Activated CD4-positive, alpha-beta T cell treated with anti-CD3 and anti-CD28 coated beads, Interleukin-2, amount 10 ng/mL, durations not matched to agents 7 days and 5 days (primary cell): ENCODE data around the gene DDIAS. TPM values are rescaled to one million over a fixed set of nuclear protein-coding genes. Genes with fewer than 3 reads are reported as not detected.
"Not testable (repeated sequence)": the region's sequence is repeated elsewhere in the genome, so short reads cannot be mapped to it uniquely, and the experiment has no call there.

Experiments used
- CTCF ChIA-PET: fragments of 350-600 bp; sonication (Branson Sonifier 250); formaldehyde crosslinking; loops from one replicate; lab custom pipeline; 2021; ENCODE audit warnings: antibody characterized with exemption; lab: Charles Lee
- POLR2A ChIA-PET: fragments of 350-600 bp; sonication (Branson Sonifier 250); formaldehyde crosslinking; loops from one replicate; lab custom pipeline; 2021; ENCODE audit warnings: antibody characterized with exemption; lab: Charles Lee
- DNase-seq: peaks from one replicate; pipeline ENCODE4 v3.0.0-alpha.2; 2020
- H3K27ac Mint-ChIP-seq: one replicate; pipeline ENCODE4 v1.8.0; 2021; ENCODE audit warnings: mild to moderate bottlenecking, moderate library complexity, mixed read lengths
- H3K27me3 Mint-ChIP-seq: one replicate; pipeline ENCODE4 v1.8.0; 2021; ENCODE audit warnings: mixed read lengths
- H3K36me3 Mint-ChIP-seq: one replicate; pipeline ENCODE4 v1.8.0; 2021; ENCODE audit warnings: low read depth, mixed read lengths
- H3K4me1 Mint-ChIP-seq: one replicate; pipeline ENCODE4 v1.8.0; 2021; ENCODE audit warnings: mixed read lengths
- H3K4me3 Mint-ChIP-seq: one replicate; pipeline ENCODE4 v1.8.0; 2021; ENCODE audit warnings: mild to moderate bottlenecking, moderate library complexity, mixed read lengths
- H3K9me3 Mint-ChIP-seq: one replicate; pipeline ENCODE4 v1.8.0; 2021; ENCODE audit warnings: mixed read lengths
- total RNA-seq, 2 experiments: library from RNA; stranded (reverse); gene quantifications; one replicate each; pipeline ENCODE4 v1.2.3, GENCODE V29; 2021

DDIAS gene
- total RNA-seq, 2 experiments from 2014 or later = 14.7 to 14.8 TPM

GRCh38 chr11:82960779-82961143 is 59.2 kb downstream of the DDIAS start:
- H3K9me3 Mint-ChIP-seq = peaks cover 21% of the 10 kb centered on the region
- H3K4me3 Mint-ChIP-seq = peak overlapping the region; percentile 66
- peaks cover 49% of the 10 kb centered on the region for H3K36me3 Mint-ChIP-seq
- H3K27ac Mint-ChIP-seq = peak overlapping the region; percentile 89
- H3K27me3 Mint-ChIP-seq = peaks cover 13% of the 10 kb centered on the region
- ChIA-PET CTCF (interaction anchor here (0.7 to 1.4 kb wide), 4 partner anchors 11 to 34 kb away, joined by 3 to 7 read pairs (median 3); no protein-coding TSS in a partner anchor), POLR2A (no interaction called here)
- peaks cover 68% of the 10 kb centered on the region for H3K4me1 Mint-ChIP-seq
- DNase-seq = no peak

- POLR2A ChIA-PET, H3K27ac Mint-ChIP-seq, DNase-seq, H3K4me3 Mint-ChIP-seq: not testable (repeated sequence)
- Mint-ChIP-seq H3K9me3 (peaks cover 18% of the 10 kb centered on the region), H3K27me3 (peaks cover 13% of the 10 kb centered on the region), H3K36me3 (peaks cover 36% of the 10 kb centered on the region), H3K4me1 (peaks cover 56% of the 10 kb centered on the region)
- CTCF ChIA-PET = interaction anchor here (0.6 kb wide), 1 partner anchor 234 kb away, joined by 4 read pairs; no protein-coding TSS in a partner anchor
These were observed 60.5 kb downstream of the DDIAS start for GRCh38 chr11:82962021-82962420.

GRCh38 chr11:82967381-82967780 is 65.8 kb downstream of the DDIAS start:
- DNase-seq = no peak
- no peak overlapping the region for H3K4me3 Mint-ChIP-seq
- POLR2A ChIA-PET = no interaction called here
- H3K27me3 Mint-ChIP-seq = peaks cover 11% of the 10 kb centered on the region
- H3K27ac Mint-ChIP-seq = no peak overlapping the region
- H3K4me1 Mint-ChIP-seq = peaks cover 36% of the 10 kb centered on the region
- CTCF ChIA-PET = interaction anchor here (0.6 kb wide), 1 partner anchor 82 kb away, joined by 3 read pairs; no protein-coding TSS in a partner anchor
- peaks cover 26% of the 10 kb centered on the region for H3K36me3 Mint-ChIP-seq
- peaks cover 26% of the 10 kb centered on the region for H3K9me3 Mint-ChIP-seq

DNA sequence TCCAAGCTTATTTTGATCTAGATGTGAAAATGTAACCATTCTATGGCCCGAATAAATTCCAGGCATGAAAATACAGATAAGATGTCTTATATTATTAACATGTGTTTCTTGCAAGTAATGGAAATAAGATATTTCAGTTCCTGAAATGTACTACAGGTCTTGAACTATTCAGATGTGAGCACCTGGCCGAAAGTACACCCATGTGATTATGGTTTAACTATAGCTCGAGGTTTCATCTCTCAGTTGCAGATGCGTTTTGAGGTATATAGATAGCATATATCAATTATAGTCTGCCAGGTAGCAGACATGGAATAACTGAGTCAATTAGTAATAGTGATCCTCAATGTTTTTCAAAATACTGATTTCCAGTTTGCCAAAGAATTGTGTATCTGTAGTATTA is 68.3 kb downstream of the DDIAS start:
- Mint-ChIP-seq H3K27me3 (peaks cover 10% of the 10 kb centered on the region), H3K36me3 (peaks cover 14% of the 10 kb centered on the region), H3K9me3 (peaks cover 19% of the 10 kb centered on the region), H3K4me1 (peaks cover 29% of the 10 kb centered on the region), H3K27ac (no peak overlapping the region), H3K4me3 (peak overlapping the region; percentile 33)
- POLR2A ChIA-PET = no interaction called here
- DNase-seq = no peak
- CTCF ChIA-PET = no interaction called here

GRCh38 chr11:82970507-82971083 is 69.1 kb downstream of the DDIAS start:
- peaks cover 23% of the 10 kb centered on the region for H3K4me1 Mint-ChIP-seq
- H3K27ac Mint-ChIP-seq, H3K36me3 Mint-ChIP-seq, POLR2A ChIA-PET, DNase-seq, H3K27me3 Mint-ChIP-seq: not testable (repeated sequence)
- CTCF ChIA-PET = interaction anchor here (1.1 kb wide), 1 partner anchor 10 kb away, joined by 3 read pairs; no protein-coding TSS in a partner anchor
- H3K4me3 Mint-ChIP-seq = peak overlapping the region; percentile 33
- peaks cover 13% of the 10 kb centered on the region for H3K9me3 Mint-ChIP-seq

DNA sequence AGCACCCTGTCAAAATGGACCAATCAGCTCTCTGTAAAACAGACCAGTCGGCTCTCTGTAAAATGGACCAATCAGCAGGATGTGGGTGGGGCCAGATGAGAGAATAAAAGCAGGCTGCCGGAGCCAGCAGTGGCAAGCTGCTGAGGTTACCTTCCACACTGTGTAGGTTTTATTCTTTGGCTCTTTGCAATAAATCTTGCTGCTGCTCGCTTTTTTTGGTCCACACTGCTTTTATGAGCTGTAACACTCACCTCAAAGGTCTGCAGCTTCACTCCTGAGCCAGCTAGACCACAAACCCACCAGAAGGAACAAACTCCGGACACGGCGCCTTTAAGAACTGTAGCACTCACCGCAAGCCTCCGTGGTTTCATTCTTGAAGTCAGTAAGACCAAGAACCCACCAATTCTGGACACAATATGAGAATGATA is 70.0 kb downstream of the DDIAS start:
- Mint-ChIP-seq H3K27ac (peak overlapping the region; percentile 86), H3K4me3 (peak overlapping the region; percentile 67), H3K9me3 (peaks cover 12% of the 10 kb centered on the region), H3K4me1 (peaks cover 23% of the 10 kb centered on the region)
- H3K27me3 Mint-ChIP-seq, H3K36me3 Mint-ChIP-seq: not testable (repeated sequence)
- ChIA-PET CTCF (interaction anchor here (1.1 kb wide), 1 partner anchor 11 kb away, joined by 3 read pairs; no protein-coding TSS in a partner anchor), POLR2A (interaction anchor here (0.6 kb wide), 1 partner anchor 27 kb away, joined by 3 read pairs; no protein-coding TSS in a partner anchor)
- DNase-seq = peak; percentile 48

GRCh38 chr11:82972103-82972502 is 70.6 kb downstream of the DDIAS start:
- ChIA-PET CTCF (interaction anchor here (1.1 kb wide), 1 partner anchor 11 kb away, joined by 3 read pairs; no protein-coding TSS in a partner anchor), POLR2A (no interaction called here)
- no peak overlapping the region for H3K27ac Mint-ChIP-seq
- H3K36me3 Mint-ChIP-seq = peaks cover 7% of the 10 kb centered on the region
- DNase-seq = no peak
- peaks cover 22% of the 10 kb centered on the region for H3K4me1 Mint-ChIP-seq
- H3K9me3 Mint-ChIP-seq = peaks cover 12% of the 10 kb centered on the region
- H3K27me3 Mint-ChIP-seq = peaks cover 5% of the 10 kb centered on the region
- H3K4me3 Mint-ChIP-seq = peak overlapping the region; percentile 67

GRCh38 chr11:82974135-82974534 is 72.6 kb downstream of the DDIAS start:
- Mint-ChIP-seq H3K4me3 (no peak overlapping the region), H3K4me1 (peaks cover 39% of the 10 kb centered on the region), H3K27me3 (peaks cover 5% of the 10 kb centered on the region), H3K36me3 (peaks cover 11% of the 10 kb centered on the region), H3K9me3 (peaks cover 9% of the 10 kb centered on the region), H3K27ac (no peak overlapping the region)
- DNase-seq = no peak
- ChIA-PET POLR2A (no interaction called here), CTCF (interaction anchor here (1.0 kb wide), 1 partner anchor 15 kb away, joined by 3 read pairs; no protein-coding TSS in a partner anchor)

DNA sequence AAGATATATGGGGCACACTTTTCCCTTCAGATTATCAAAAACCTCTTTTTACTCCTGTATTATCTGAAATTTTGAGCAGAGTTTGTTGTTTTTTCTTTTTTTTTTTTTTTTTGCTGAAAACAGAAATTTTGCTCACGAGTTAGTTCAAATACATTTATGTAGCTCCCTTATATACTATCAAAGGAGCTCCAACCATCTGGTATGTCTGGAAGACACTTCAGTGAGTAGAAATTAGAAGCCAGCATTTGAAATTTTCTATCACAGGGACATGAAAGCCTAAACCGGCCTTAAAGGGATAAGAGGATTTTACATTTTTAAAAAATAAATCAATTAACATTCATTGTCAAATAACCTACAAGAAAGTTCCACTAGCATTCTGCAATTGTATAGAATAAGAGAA is 73.3 kb downstream of the DDIAS start:
- CTCF ChIA-PET = interaction anchor here (0.7 to 1.3 kb wide), 3 partner anchors 12 to 88 kb away, joined by 3 to 4 read pairs (median 3); no protein-coding TSS in a partner anchor
- H3K27ac Mint-ChIP-seq = no peak overlapping the region
- peaks cover 9% of the 10 kb centered on the region for H3K9me3 Mint-ChIP-seq
- POLR2A ChIA-PET = no interaction called here
- peaks cover 5% of the 10 kb centered on the region for H3K27me3 Mint-ChIP-seq
- H3K36me3 Mint-ChIP-seq = peaks cover 13% of the 10 kb centered on the region
- H3K4me1 Mint-ChIP-seq = peaks cover 33% of the 10 kb centered on the region
- no peak for DNase-seq
- H3K4me3 Mint-ChIP-seq = no peak overlapping the region

DNA sequence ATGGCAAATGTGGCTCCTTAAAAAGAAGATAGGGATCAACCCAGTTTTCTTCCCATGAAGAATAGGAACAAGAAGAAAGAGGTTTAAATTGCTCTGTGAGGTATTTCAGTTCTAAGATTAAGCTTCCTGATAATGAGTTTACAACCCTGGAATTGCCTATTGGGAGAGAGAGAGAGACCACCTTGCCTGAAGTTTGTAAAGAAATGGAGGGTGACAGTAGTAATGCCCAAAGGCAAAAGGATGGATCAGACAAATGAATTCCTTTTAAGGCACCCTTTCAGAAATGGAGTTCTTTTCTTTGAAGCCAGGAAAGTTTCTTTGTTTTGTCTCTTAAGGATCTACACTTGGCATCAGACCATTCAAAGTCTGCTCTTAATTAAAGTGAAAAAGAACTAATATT is 74.3 kb downstream of the DDIAS start:
- H3K27me3 Mint-ChIP-seq = peaks cover 5% of the 10 kb centered on the region
- no peak overlapping the region for H3K4me3 Mint-ChIP-seq
- peaks cover 14% of the 10 kb centered on the region for H3K36me3 Mint-ChIP-seq
- peaks cover 9% of the 10 kb centered on the region for H3K9me3 Mint-ChIP-seq
- H3K4me1 Mint-ChIP-seq = peaks cover 33% of the 10 kb centered on the region
- no peak for DNase-seq
- CTCF ChIA-PET = interaction anchor here (0.5 to 1.3 kb wide), 2 partner anchors 15 to 87 kb away, joined by 3 to 4 read pairs; no protein-coding TSS in a partner anchor
- H3K27ac Mint-ChIP-seq = no peak overlapping the region
- POLR2A ChIA-PET = no interaction called here

DNA sequence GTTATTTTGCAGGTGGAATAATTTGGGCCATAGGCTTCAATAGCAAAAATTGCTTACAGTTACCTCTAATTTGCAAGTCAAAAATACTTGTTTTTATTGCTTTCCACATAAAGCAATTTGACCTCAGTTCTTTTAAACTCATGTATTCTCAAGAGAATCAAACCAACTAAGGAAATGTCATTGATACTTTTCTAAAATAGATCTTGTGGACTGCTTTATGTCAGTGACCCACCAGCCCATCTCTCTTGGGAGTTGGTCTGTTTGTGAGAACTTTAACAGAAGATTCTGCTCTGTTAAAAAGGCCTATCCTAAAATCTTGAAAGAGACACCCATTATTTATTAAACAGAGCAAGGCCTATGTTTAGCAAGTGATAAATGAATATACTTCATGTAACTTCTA is 75.2 kb downstream of the DDIAS start:
- H3K4me1 Mint-ChIP-seq = peaks cover 25% of the 10 kb centered on the region
- no peak overlapping the region for H3K4me3 Mint-ChIP-seq
- ChIA-PET POLR2A (no interaction called here), CTCF (no interaction called here)
- H3K27me3 Mint-ChIP-seq = peaks cover 5% of the 10 kb centered on the region
- peaks cover 4% of the 10 kb centered on the region for H3K9me3 Mint-ChIP-seq
- no peak for DNase-seq
- no peak overlapping the region for H3K27ac Mint-ChIP-seq
- peaks cover 20% of the 10 kb centered on the region for H3K36me3 Mint-ChIP-seq

DNA sequence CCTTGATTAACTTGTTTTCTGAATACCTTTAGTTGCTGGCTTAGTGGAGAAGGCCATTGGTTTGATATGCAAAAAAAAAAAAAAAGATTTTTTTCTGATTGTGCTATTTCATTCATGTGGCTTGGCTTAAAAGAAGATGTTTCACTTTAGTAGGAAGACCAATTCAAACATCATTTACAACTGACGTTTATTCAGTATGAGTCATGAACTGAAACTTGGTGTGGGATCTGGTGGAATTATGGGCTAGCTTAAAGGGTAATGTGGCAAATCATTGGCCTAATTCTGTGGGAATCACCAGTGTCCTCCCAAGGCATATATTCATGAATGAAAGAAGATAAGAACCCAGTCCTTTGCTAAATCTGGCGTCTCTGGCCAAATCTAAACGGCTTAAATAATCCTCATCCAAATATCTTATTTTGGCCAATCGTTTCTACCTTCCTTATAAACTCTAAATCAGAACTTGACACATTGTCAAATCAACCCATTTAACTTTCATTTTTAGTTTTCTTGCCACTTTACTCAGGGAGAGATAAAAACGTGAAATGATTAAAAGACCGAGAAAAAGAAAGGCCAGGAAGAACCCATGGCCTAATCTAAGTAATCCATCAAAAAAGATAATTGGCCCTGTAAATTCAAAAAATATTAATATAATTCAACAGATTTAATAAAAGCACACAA is 77.0 kb downstream of the DDIAS start:
- DNase-seq = no peak
- H3K27me3 Mint-ChIP-seq = peaks cover 3% of the 10 kb centered on the region
- H3K27ac Mint-ChIP-seq = no peak overlapping the region
- POLR2A ChIA-PET = no interaction called here
- peaks cover 27% of the 10 kb centered on the region for H3K36me3 Mint-ChIP-seq
- H3K4me3 Mint-ChIP-seq = no peak overlapping the region
- peaks cover 19% of the 10 kb centered on the region for H3K4me1 Mint-ChIP-seq
- CTCF ChIA-PET = no interaction called here
- H3K9me3 Mint-ChIP-seq = peaks cover 4% of the 10 kb centered on the region

DNA sequence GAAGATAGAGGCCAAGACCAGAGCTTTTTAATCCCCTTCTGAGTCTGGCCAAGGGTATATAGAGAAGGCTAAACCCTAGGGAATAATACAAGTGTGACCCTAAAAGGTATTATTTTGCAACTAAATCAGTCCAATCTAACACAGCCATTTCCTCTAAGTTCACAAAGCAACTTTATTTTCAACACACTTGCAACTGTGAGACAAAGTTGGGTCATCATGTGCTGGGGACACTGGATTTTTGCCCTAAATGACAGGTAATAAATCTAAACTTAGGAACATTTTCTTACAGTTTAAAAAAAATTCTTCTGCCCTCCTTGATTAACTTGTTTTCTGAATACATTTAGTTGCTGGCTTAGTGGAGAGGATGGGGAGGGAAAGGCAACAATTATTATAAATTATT is 78.3 kb downstream of the DDIAS start:
- peaks cover 4% of the 10 kb centered on the region for H3K9me3 Mint-ChIP-seq
- DNase-seq = no peak
- CTCF ChIA-PET = no interaction called here
- POLR2A ChIA-PET = no interaction called here
- H3K4me3 Mint-ChIP-seq = no peak overlapping the region
- no peak overlapping the region for H3K27ac Mint-ChIP-seq
- peaks cover 25% of the 10 kb centered on the region for H3K36me3 Mint-ChIP-seq
- H3K4me1 Mint-ChIP-seq = peaks cover 19% of the 10 kb centered on the region
- no peaks in the 10 kb centered on the region for H3K27me3 Mint-ChIP-seq
